HepG2 (cell line): Measurements from ENCODE around the gene LYZL1. TPM values are rescaled to one million over a fixed set of nuclear protein-coding genes. Genes with fewer than 3 reads are reported as not detected.
A peak's percentile ranks its signal among the peaks of the same experiment; 100 is the strongest.

ENCODE experiments used
- ATAC-seq: fragments of 200-7000 bp; cut with Tn5 transposase; 3 replicates; pipeline ENCODE4 v1.9.1; 2020; ENCODE audit warnings: mild to moderate bottlenecking, moderate library complexity
- BruUV-seq: library from RNA; stranded (reverse); fragments of 400-500 nt; replicated peaks from 2 replicates; lab custom pipeline; 2021; lab: Mats Ljungman, UMichigan
- CTCF ChIA-PET: fragments of 300-600 bp; formaldehyde crosslinking; extraction: SDS; loops from one replicate; lab custom pipeline; 2021; ENCODE audit warnings: low total read pairs, inconsistent platforms, low intra/inter-chr PET ratio; lab: Yijun Ruan, JAX
- POLR2A ChIA-PET: fragments of 350-600 bp; sonication (Branson Sonifier 250); formaldehyde crosslinking; loops from one replicate; lab custom pipeline; 2020; ENCODE audit warnings: antibody characterized with exemption, inconsistent platforms; lab: Yijun Ruan, JAX
- DNase-seq: peaks from one replicate; pipeline ENCODE4 v3.0.0-alpha.2; 2015; ENCODE audit warnings: low spot score
- FAIRE-seq: peaks from 3 replicates; lab custom pipeline; 2011; peaks lifted over from hg19 to GRCh38; lab: Jason Lieb, UNC
- H2AFZ ChIP-seq: one replicate; pipeline ENCODE4 v1.6.1; 2011; ENCODE audit warnings: low read length, inconsistent platforms
- H3K27ac ChIP-seq: fragments of 300-600 bp; 3 replicates; pipeline ENCODE4 v1.8.0; 2011; ENCODE audit warnings: mixed run types, mild to moderate bottlenecking, mixed read lengths, low read length, inconsistent platforms; ENCODE audit not compliant: insufficient read depth; ENCODE audit errors: extremely low read length
- H3K27me3 ChIP-seq, 2 experiments: fragments of 200-600 bp in 1 of 2; 2 replicates in 1 of 2; 3 replicates in 1 of 2; pipeline versions ENCODE4 v1.6.0 to v1.8.0; 2011; ENCODE audit warnings: low read length in 2 of 2, mild to moderate bottlenecking in 2 of 2, moderate library complexity in 2 of 2, inconsistent platforms in 1 of 2; ENCODE audit not compliant: insufficient read depth in 2 of 2, control insufficient read depth in 1 of 2
- H3K36me3 ChIP-seq, 2 experiments: fragments of 200-600 bp in 1 of 2; replicated peaks in 1 of 2; 2 replicates in 1 of 2; 3 replicates in 1 of 2; pipeline versions ENCODE4 v1.5.1 to v1.8.0; 2011; ENCODE audit warnings: low read length in 2 of 2, inconsistent platforms in 1 of 2; ENCODE audit not compliant: insufficient read depth in 2 of 2, control insufficient read depth in 1 of 2
- H3K4me1 ChIP-seq: 2 replicates; pipeline ENCODE4 v1.5.1; 2012; ENCODE audit warnings: low read length, inconsistent platforms; ENCODE audit not compliant: insufficient read depth
- H3K4me2 ChIP-seq: 2 replicates; pipeline ENCODE4 v1.6.0; 2011; ENCODE audit warnings: low read depth, low read length, inconsistent platforms
- H3K4me3 ChIP-seq, 3 experiments: fragments of 200-600 bp in 1 of 3; sonication (generic), shearing (Covaris generic) in 1 of 3; replicated peaks in 1 of 3; 2 replicates each; pipeline ENCODE4 v1.5.1; 2011 to 2016; ENCODE audit warnings: low read length in 3 of 3, inconsistent platforms in 2 of 3, low read depth in 2 of 3, mild to moderate bottlenecking in 2 of 3, control low read depth in 1 of 3, mixed read lengths in 1 of 3; ENCODE audit not compliant: insufficient read depth in 1 of 3
- H3K79me2 ChIP-seq: one replicate; pipeline ENCODE4 v1.6.1; 2011; ENCODE audit warnings: low read length, inconsistent platforms; ENCODE audit not compliant: insufficient read depth
- H3K9ac ChIP-seq: 2 replicates; pipeline ENCODE4 v1.6.0; 2011; ENCODE audit warnings: mild to moderate bottlenecking, low read depth, low read length, inconsistent platforms; ENCODE audit not compliant: insufficient read depth
- H3K9me3 ChIP-seq: 2 replicates; pipeline ENCODE4 v1.5.1; 2012; ENCODE audit warnings: mild to moderate bottlenecking, low read length
- H4K20me1 ChIP-seq: 2 replicates; pipeline ENCODE4 v1.6.0; 2011; ENCODE audit warnings: inconsistent platforms, mild to moderate bottlenecking, low read length, moderate library complexity; ENCODE audit not compliant: insufficient read depth
- CREB3 ChIP-seq: sonication (generic); formaldehyde crosslinking; IDR thresholded peaks from 2 replicates; pipeline ENCODE4 v1.5.0; 2020; ENCODE audit warnings: missing genetic modification reagents
- CREM ChIP-seq, 2 experiments: sonication (generic) in 1 of 2; formaldehyde crosslinking in 1 of 2; IDR thresholded peaks; 2 replicates each; pipeline versions ENCODE4 v1.4.0 to v1.6.1; 2016 to 2020; ENCODE audit warnings: antibody characterized with exemption in 1 of 2, mild to moderate bottlenecking in 1 of 2, missing genetic modification reagents in 1 of 2
- EP300 ChIP-seq, 3 experiments: sonication (generic) in 1 of 3; formaldehyde crosslinking in 1 of 3; IDR thresholded peaks; 2 replicates each; pipeline versions ENCODE4 v1.5.1 to v1.6.1; 2011 to 2020; ENCODE audit warnings: low read depth in 2 of 3, low read length in 2 of 3, borderline replicate concordance in 1 of 3, improper control_type of control experiment in 1 of 3, mild to moderate bottlenecking in 1 of 3, missing genetic modification reagents in 1 of 3, moderate library complexity in 1 of 3
- ESRRA ChIP-seq: sonication (generic); formaldehyde crosslinking; IDR thresholded peaks from 2 replicates; pipeline ENCODE4 v1.5.1; 2020; ENCODE audit warnings: mild to moderate bottlenecking, low read depth, missing genetic modification reagents
- GZF1 ChIP-seq: sonication (generic); formaldehyde crosslinking; IDR thresholded peaks from 2 replicates; pipeline ENCODE4 v1.5.1; 2020; ENCODE audit warnings: mild to moderate bottlenecking, missing genetic modification reagents
- MAX ChIP-seq: IDR thresholded peaks from 2 replicates; pipeline ENCODE4 v1.6.1; 2012; ENCODE audit warnings: inconsistent platforms
- MED1 ChIP-seq: sonication (generic); formaldehyde crosslinking; IDR thresholded peaks from 2 replicates; pipeline ENCODE4 v1.4.0; 2020; ENCODE audit warnings: missing genetic modification reagents
- NFE2L1 ChIP-seq: sonication (generic); formaldehyde crosslinking; IDR thresholded peaks from 2 replicates; pipeline ENCODE4 v1.4.0; 2020; ENCODE audit warnings: missing genetic modification reagents, mild to moderate bottlenecking, borderline replicate concordance
- PHF21A ChIP-seq: sonication (generic); formaldehyde crosslinking; IDR thresholded peaks from 2 replicates; pipeline ENCODE4 v1.5.0; 2020; ENCODE audit warnings: mild to moderate bottlenecking, missing genetic modification reagents
- POLR2AphosphoS5 ChIP-seq: IDR thresholded peaks from 2 replicates; pipeline ENCODE4 v1.6.1; 2012; ENCODE audit warnings: low read depth, low read length
- PRMT3 ChIP-seq: sonication (generic); formaldehyde crosslinking; IDR thresholded peaks from 2 replicates; pipeline ENCODE4 v1.8.1; 2022; ENCODE audit warnings: low read depth, mild to moderate bottlenecking, moderate library complexity, missing genetic modification reagents, borderline replicate concordance
- RARA ChIP-seq: IDR thresholded peaks from 2 replicates; pipeline ENCODE4 v1.6.1; 2016; ENCODE audit warnings: missing genetic modification reagents, missing compliant biosample characterization
- SAP130 ChIP-seq: IDR thresholded peaks from 2 replicates; pipeline ENCODE4 v1.6.1; 2016; ENCODE audit warnings: low read depth
- SPEN ChIP-seq: sonication (generic); formaldehyde crosslinking; IDR thresholded peaks from 2 replicates; pipeline ENCODE4 v1.5.1; 2020; ENCODE audit warnings: low read depth, mild to moderate bottlenecking, missing genetic modification reagents
- SRSF9 ChIP-seq: fragments of 200-400 bp; formaldehyde crosslinking; IDR thresholded peaks from 2 replicates; pipeline ENCODE4 v1.6.1; 2018; ENCODE audit warnings: borderline replicate concordance, mild to moderate bottlenecking, low read depth, low read length; ENCODE audit not compliant: insufficient read depth, poor library complexity, severe bottlenecking
- TCF7 ChIP-seq: sonication (generic); IDR thresholded peaks from 2 replicates; pipeline ENCODE4 v1.6.1; 2016; ENCODE audit warnings: antibody characterized with exemption, low read depth
- ZBTB7B ChIP-seq: sonication (generic); formaldehyde crosslinking; IDR thresholded peaks from 2 replicates; pipeline ENCODE4 v1.4.0; 2020; ENCODE audit warnings: missing genetic modification reagents
- ZNF224 ChIP-seq: sonication (generic); formaldehyde crosslinking; IDR thresholded peaks from 2 replicates; pipeline ENCODE4 v1.5.0; 2020; ENCODE audit warnings: mild to moderate bottlenecking, missing genetic modification reagents
- ZNF430 ChIP-seq: sonication (generic); formaldehyde crosslinking; IDR thresholded peaks from 2 replicates; pipeline ENCODE4 v1.9.0; 2021; ENCODE audit warnings: mild to moderate bottlenecking, missing genetic modification reagents
- ZNF597 ChIP-seq: sonication (generic); formaldehyde crosslinking; IDR thresholded peaks from 2 replicates; pipeline ENCODE4 v1.5.0; 2020; ENCODE audit warnings: missing genetic modification reagents
- ZNF788 ChIP-seq: sonication (generic); formaldehyde crosslinking; IDR thresholded peaks from 2 replicates; pipeline ENCODE4 v1.5.0; 2020; ENCODE audit warnings: mild to moderate bottlenecking, missing genetic modification reagents, borderline replicate concordance
- ZNF850 ChIP-seq: sonication (generic); formaldehyde crosslinking; conservative IDR thresholded peaks from 2 replicates; pipeline ENCODE4 v1.9.0; 2021; ENCODE audit warnings: mild to moderate bottlenecking, missing genetic modification reagents
- WGBS: methylation state at CpG from one replicate; pipeline ENCODE4 v1.1.6; 2017; ENCODE audit warnings: low lambda C conversion rate; 5-methylcytosine and 5-hydroxymethylcytosine counted together
- in situ Hi-C: cut with HindIII; loops from 2 replicates; pipeline ENCODE4 v1.10.0; 2017; ENCODE audit warnings: low pct_unique_long_range_greater_than_20kb; ENCODE audit not compliant: extremely low pct_ligation_motif_present
- intact Hi-C: fragments of 100-400 bp; cut with micrococcal nuclease; formaldehyde crosslinking; loops from one replicate; pipeline ENCODE4 v1.10.0; 2022; ENCODE audit not compliant: unreplicated experiment
- polyA plus RNA-seq, 8 experiments: library from polyadenylated mRNA; depleted of rRNA in 3 of 8; stranded (reverse) in 7 of 8; unstranded in 1 of 8; fragments of >200 nt; fragmentation: Illumina TruSeq in 4 of 8; extraction: Trizol in 4 of 8; gene quantifications; 2 replicates each; pipeline versions ENCODE4 v1.2.1 to v1.2.3, GENCODE V29; 2011 to 2016; ENCODE audit warnings: low read depth in 4 of 8, missing spikeins in 1 of 8, mixed read lengths in 1 of 8; ENCODE audit not compliant: insufficient read depth in 1 of 8
- total RNA-seq, 5 experiments: library from RNA; depleted of rRNA; stranded (reverse); fragments of >200 nt; fragmentation: Illumina TruSeq; extraction: Trizol; gene quantifications; 2 replicates each; pipeline ENCODE4 v1.2.3, GENCODE V29; 2016; ENCODE audit warnings: low read depth in 1 of 5

The LYZL1 gene
- total and polyA plus RNA-seq, 2 of the 13 experiments (the other 11 are each of a cell fraction or from before 2014, with no cell fraction given), result not detected

- BruUV-seq, result no TSS peak
- Histone ChIP-seq H3K9me3 (no peaks in the 10 kb centered on the region), H3K9ac (peak overlapping the region; percentile 79), H3K4me2 (peak overlapping the region; percentile 87), H3K4me1 (peaks cover 99% of the 10 kb centered on the region), H3K4me3 (peak overlapping the region; percentile 25 to 53 (median 29); a peak in 5 of 6 replicates), H3K36me3 (no peaks in the 10 kb centered on the region), H4K20me1 (no peaks in the 10 kb centered on the region), H3K27ac (peak overlapping the region; percentile 97), H2AFZ (peak overlapping the region; percentile 15), H3K27me3 (no peaks in the 10 kb centered on the region), H3K79me2 (no peaks in the 10 kb centered on the region)
- in situ Hi-C loops, result no loop called here
- WGBS, result 0% methylated on average over 10 of the region's 10 CpGs
- intact Hi-C loops, result loop anchor here (1.0 to 5.0 kb wide), 3 partner anchors 8 to 50 kb away; no protein-coding TSS in a partner anchor
- FAIRE-seq (peak; percentile 74), DNase-seq (peak; percentile 94), ATAC-seq (peak; percentile 89)
- ChIA-PET CTCF (no interaction called here), POLR2A (interaction anchor here (0.8 to 6.2 kb wide), 8 partner anchors 9 to 387 kb away, joined by 3 to 106 read pairs (median 4); no protein-coding TSS in a partner anchor)
- 0 out of 2 replicates have a peak, but pooled peaks have one; percentile 40 for TF ChIP-seq POLR2AphosphoS5
- TF ChIP-seq PRMT3 (CRISPR knock-in tag), result no peak
- TF ChIP-seq SPEN (CRISPR knock-in tag), result peak; percentile 78; the same call in 1 of the 2 replicates
- TF ChIP-seq PHF21A (CRISPR knock-in tag), result peak; percentile 81
- peak; percentile 88 for TF ChIP-seq RARA (CRISPR knock-in tag)
- TF ChIP-seq SAP130 (CRISPR knock-in tag), result peak; percentile 57; the same call in 1 of the 2 replicates
- no peak for TF ChIP-seq ZNF224 (CRISPR knock-in tag)
- TF ChIP-seq TCF7, result peak; percentile 85
- TF ChIP-seq ZNF430 (CRISPR knock-in tag), result no peak
- peak; percentile 21; the same call in 1 of the 2 replicates for TF ChIP-seq ZNF788
- TF ChIP-seq MAX, result peak; percentile 7; the same call in 1 of the 2 replicates
- TF ChIP-seq EP300 (IDR thresholded peaks at IDR 0.05; ENCODE audit: low read depth in 2 of 2, low read length in 2 of 2), result peak; percentile 43 to 95; a peak in 3 of 4 replicates
- peak; percentile 87 for TF ChIP-seq EP300 (CRISPR knock-in tag; IDR thresholded peaks at IDR 0.05; ENCODE audit: borderline replicate concordance)
- TF ChIP-seq ZNF850 (CRISPR knock-in tag), result no peak
- no peak for TF ChIP-seq SRSF9
- peak; percentile 84 for TF ChIP-seq CREM (IDR thresholded peaks at IDR 0.05)
- TF ChIP-seq CREM (CRISPR knock-in tag; IDR thresholded peaks at IDR 0.05), result no peak
- no peak for TF ChIP-seq CREB3 (CRISPR knock-in tag)
- no peak for TF ChIP-seq GZF1
- TF ChIP-seq ESRRA (CRISPR knock-in tag), result no peak
- TF ChIP-seq ZNF597 (CRISPR knock-in tag), result no peak
- peak; percentile 70 for TF ChIP-seq MED1 (CRISPR knock-in tag)
- TF ChIP-seq NFE2L1, result no peak
- 0 out of 2 replicates have a peak, but pooled peaks have one; percentile 44 for TF ChIP-seq ZBTB7B
Measured at GRCh38 chr10:29326886-29327745, 38.2 kb downstream of the LYZL1 start.
